Neural cell (in vitro differentiated cells): ENCODE results near the gene GPATCH4. TPM values are rescaled to one million over a fixed set of nuclear protein-coding genes. Genes with fewer than 3 reads are reported as not detected.

ENCODE experiments used
- H2AFZ ChIP-seq: fragments of 200-600, 300-800 bp; sonication (generic), shearing (Covaris generic); 2 replicates; pipeline ENCODE4 v1.6.0; 2014; ENCODE audit warnings: low read depth, mild to moderate bottlenecking, antibody characterized with exemption, low read length, moderate library complexity
- H3F3A ChIP-seq: fragments of 200-600 bp; shearing (Covaris generic); 2 replicates; pipeline ENCODE4 v1.6.1; 2016; ENCODE audit warnings: mild to moderate bottlenecking, moderate library complexity, mixed read lengths, antibody characterized with exemption, low read length; ENCODE audit not compliant: insufficient read depth, poor library complexity, severe bottlenecking
- H3K27ac ChIP-seq: fragments of 200-600, 300-800 bp; sonication (generic), shearing (Covaris generic); 2 replicates; pipeline ENCODE4 v1.5.1; 2014; ENCODE audit warnings: mild to moderate bottlenecking, low read length, moderate library complexity
- H3K27me3 ChIP-seq: fragments of 300-800, 200-600 bp; sonication (generic), shearing (Covaris generic); 2 replicates; pipeline ENCODE4 v1.6.0; 2014; ENCODE audit warnings: mild to moderate bottlenecking, low read depth, low read length, moderate library complexity; ENCODE audit not compliant: insufficient read depth
- H3K36me3 ChIP-seq: fragments of 300-800, 200-600 bp; sonication (generic), shearing (Covaris generic); 2 replicates; pipeline ENCODE4 v1.5.1; 2014; ENCODE audit warnings: mild to moderate bottlenecking, antibody characterized with exemption, low read length, moderate library complexity; ENCODE audit not compliant: insufficient read depth
- H3K4me2 ChIP-seq: fragments of 300-800, 200-600 bp; sonication (generic), shearing (Covaris generic); 2 replicates; pipeline ENCODE4 v1.6.0; 2014; ENCODE audit warnings: mild to moderate bottlenecking, low read length
- H3K4me3 ChIP-seq: fragments of 300-800, 200-600 bp; sonication (generic), shearing (Covaris generic); 2 replicates; pipeline ENCODE4 v1.5.1; 2014; ENCODE audit warnings: mild to moderate bottlenecking, low read length, moderate library complexity
- H3K79me2 ChIP-seq: fragments of 200-600 bp; shearing (Covaris generic); replicated peaks from 2 replicates; pipeline ENCODE4 v1.6.0; 2014; ENCODE audit warnings: mild to moderate bottlenecking, low read length, moderate library complexity; ENCODE audit not compliant: insufficient read depth
- H3K9ac ChIP-seq: fragments of 300-800, 200-600 bp; sonication (generic), shearing (Covaris generic); 2 replicates; pipeline ENCODE4 v1.6.1; 2016; ENCODE audit warnings: mild to moderate bottlenecking, low read length, mixed read lengths
- H3K9me2 ChIP-seq: fragments of 200-600 bp; shearing (Covaris generic); 2 replicates; pipeline ENCODE4 v1.6.1; 2016; ENCODE audit warnings: mild to moderate bottlenecking, low read length, mixed read lengths; ENCODE audit not compliant: insufficient read depth
- H3K9me3 ChIP-seq: fragments of 200-600, 300-800 bp; sonication (generic), shearing (Covaris generic); 2 replicates; pipeline ENCODE4 v1.6.1; 2016; ENCODE audit warnings: mild to moderate bottlenecking, mixed run types, low read length, moderate library complexity, mixed read lengths
- H4K20me1 ChIP-seq: fragments of 200-600 bp; shearing (Covaris generic); 2 replicates; pipeline ENCODE4 v1.6.1; 2016; ENCODE audit warnings: mild to moderate bottlenecking, mixed run types; ENCODE audit not compliant: insufficient read depth
- EZH2 ChIP-seq: fragments of 200-600, 300-800 bp; shearing (Covaris generic), sonication (generic); IDR thresholded peaks from 2 replicates; pipeline ENCODE4 v1.6.1; 2014; ENCODE audit warnings: antibody characterized with exemption, low read length, borderline replicate concordance, mild to moderate bottlenecking; ENCODE audit not compliant: insufficient read depth, poor library complexity, severe bottlenecking
- POLR2AphosphoS5 ChIP-seq: IDR thresholded peaks from 2 replicates; pipeline ENCODE4 v1.6.1; 2012
- RAD21 ChIP-seq: fragments of 450-650 bp; conservative IDR thresholded peaks from 2 replicates; pipeline ENCODE4 v1.6.1; 2014; ENCODE audit warnings: antibody characterized with exemption, mild to moderate bottlenecking, moderate library complexity
- SMC3 ChIP-seq: fragments of 450-650 bp; conservative IDR thresholded peaks from 2 replicates; pipeline ENCODE4 v1.6.1; 2014; ENCODE audit warnings: antibody characterized with exemption, mild to moderate bottlenecking, moderate library complexity; ENCODE audit not compliant: poor library complexity
- TAF1 ChIP-seq: IDR thresholded peaks from 2 replicates; pipeline ENCODE4 v1.6.1; 2012; ENCODE audit warnings: low read depth
- polyA plus RNA-seq: library from polyadenylated mRNA; depleted of rRNA; stranded (reverse); fragments of >200 nt; gene quantifications from 2 replicates; pipeline ENCODE4 v1.2.3, GENCODE V29; 2014
- TF ChIP-seq, protein P1 (sequence below): fragments of 450-650 bp; IDR thresholded peaks from 2 replicates; pipeline ENCODE4 v1.5.1; 2014; ENCODE audit warnings: antibody characterized with exemption, mild to moderate bottlenecking, moderate library complexity; ENCODE audit not compliant: poor library complexity, severe bottlenecking
- TF ChIP-seq, protein P2 (sequence below): IDR thresholded peaks from 2 replicates; pipeline ENCODE4 v1.6.1; 2012; ENCODE audit warnings: borderline replicate concordance

GPATCH4 gene
- polyA plus RNA-seq, 1 donor from 2014 or later = 3.9 TPM

DNA sequence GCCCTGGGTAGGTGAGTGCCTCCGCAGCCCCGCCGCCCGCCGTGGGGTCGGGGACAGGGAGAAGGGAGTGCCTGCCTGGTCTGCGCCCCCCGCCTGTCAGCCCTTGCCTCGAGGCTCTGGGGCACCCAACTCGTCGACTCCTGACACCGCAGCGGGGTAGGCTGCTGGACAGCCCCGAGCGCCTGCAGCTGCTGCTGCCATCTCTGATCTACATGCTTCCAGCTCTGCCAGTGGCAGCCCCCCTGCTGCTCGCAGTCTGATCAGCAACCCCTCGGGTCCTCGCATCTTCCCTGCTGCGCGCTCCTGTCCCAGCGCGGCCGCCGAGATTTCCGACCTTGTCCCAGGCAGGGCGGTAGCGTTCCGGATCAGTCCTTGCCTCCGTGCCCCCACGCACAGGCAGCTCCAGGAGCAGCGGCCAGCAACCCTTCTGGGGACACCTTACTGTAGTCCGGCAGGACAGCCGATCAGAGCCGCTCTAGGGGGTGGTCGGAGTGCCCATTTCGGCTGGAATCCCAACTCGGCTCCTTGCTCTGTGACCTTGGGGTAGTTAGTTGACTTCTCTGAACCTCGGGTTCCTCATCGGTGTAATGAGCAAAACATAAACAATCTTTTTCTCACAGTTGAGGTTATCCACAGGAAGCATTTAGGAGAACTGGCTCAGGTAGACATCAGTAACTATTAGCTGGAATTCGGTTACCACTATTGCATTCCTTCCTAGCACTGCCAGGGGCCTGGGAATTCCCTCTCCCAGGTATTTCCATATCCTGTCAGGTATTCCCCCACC is 41.2 kb upstream of the GPATCH4 start:
- Histone ChIP-seq H3K9me2 (no peaks in the 10 kb centered on the region), H3K79me2 (no peaks in the 10 kb centered on the region), H3K27me3 (peaks cover 37% of the 10 kb centered on the region), H4K20me1 (no peaks in the 10 kb centered on the region), H3K9ac (peak overlapping the region; percentile 54), H3K36me3 (no peaks in the 10 kb centered on the region), H3K4me2 (peak overlapping the region; percentile 35), H3K4me3 (peak overlapping the region; percentile 71), H3K9me3 (no peaks in the 10 kb centered on the region), H3K27ac (no peak overlapping the region), H3F3A (no peaks in the 10 kb centered on the region), H2AFZ (no peak overlapping the region)
- TF ChIP-seq, protein P1, sequence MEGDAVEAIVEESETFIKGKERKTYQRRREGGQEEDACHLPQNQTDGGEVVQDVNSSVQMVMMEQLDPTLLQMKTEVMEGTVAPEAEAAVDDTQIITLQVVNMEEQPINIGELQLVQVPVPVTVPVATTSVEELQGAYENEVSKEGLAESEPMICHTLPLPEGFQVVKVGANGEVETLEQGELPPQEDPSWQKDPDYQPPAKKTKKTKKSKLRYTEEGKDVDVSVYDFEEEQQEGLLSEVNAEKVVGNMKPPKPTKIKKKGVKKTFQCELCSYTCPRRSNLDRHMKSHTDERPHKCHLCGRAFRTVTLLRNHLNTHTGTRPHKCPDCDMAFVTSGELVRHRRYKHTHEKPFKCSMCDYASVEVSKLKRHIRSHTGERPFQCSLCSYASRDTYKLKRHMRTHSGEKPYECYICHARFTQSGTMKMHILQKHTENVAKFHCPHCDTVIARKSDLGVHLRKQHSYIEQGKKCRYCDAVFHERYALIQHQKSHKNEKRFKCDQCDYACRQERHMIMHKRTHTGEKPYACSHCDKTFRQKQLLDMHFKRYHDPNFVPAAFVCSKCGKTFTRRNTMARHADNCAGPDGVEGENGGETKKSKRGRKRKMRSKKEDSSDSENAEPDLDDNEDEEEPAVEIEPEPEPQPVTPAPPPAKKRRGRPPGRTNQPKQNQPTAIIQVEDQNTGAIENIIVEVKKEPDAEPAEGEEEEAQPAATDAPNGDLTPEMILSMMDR = peak; percentile 2
- no peak for TF ChIP-seq RAD21

DNA sequence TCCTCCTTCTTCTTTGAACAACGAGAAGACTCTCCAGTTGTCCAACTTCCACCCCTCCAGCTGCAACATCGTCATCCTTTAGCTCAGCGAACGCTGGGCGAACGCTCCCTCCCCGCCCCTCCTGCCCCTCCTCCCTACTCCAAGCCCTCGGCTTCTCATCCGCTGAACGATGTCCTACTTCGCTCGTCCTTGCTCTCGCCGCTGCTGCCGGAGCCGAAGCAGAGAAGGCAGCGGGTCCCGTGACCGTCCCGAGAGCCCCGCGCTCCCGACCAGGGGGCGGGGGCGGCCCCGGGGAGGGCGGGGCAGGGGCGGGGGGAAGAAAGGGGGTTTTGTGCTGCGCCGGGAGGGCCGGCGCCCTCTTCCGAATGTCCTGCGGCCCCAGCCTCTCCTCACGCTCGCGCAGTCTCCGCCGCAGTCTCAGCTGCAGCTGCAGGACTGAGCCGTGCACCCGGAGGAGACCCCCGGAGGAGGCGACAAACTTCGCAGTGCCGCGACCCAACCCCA is 40.5 kb upstream of the GPATCH4 start, which contains the start of gene BCAN:
BCAN (plus strand) TSS at position 357 of the 504 bp plus-strand sequence. CDS start 3,938 bp downstream, outside the sequence.
- H3K4me2 ChIP-seq = peak within 1 kb of the TSS; percentile 35
- H3K9me3 ChIP-seq = no peaks in the 10 kb centered on the region
- H3K27ac ChIP-seq = no peak within 1 kb of the TSS
- peak within 1 kb of the TSS; percentile 54 for H3K9ac ChIP-seq
- H4K20me1 ChIP-seq = no peaks in the 10 kb centered on the region
- H3F3A ChIP-seq = no peaks in the 10 kb centered on the region
- peaks cover 35% of the 10 kb centered on the region for H3K27me3 ChIP-seq
- H3K36me3 ChIP-seq = no peaks in the 10 kb centered on the region
- peak within 1 kb of the TSS; percentile 71 for H3K4me3 ChIP-seq
- H3K9me2 ChIP-seq = no peaks in the 10 kb centered on the region
- H2AFZ ChIP-seq = no peak within 1 kb of the TSS
- TF ChIP-seq EZH2 = no peak
- TF ChIP-seq, protein P1 = peak; percentile 13
- no peaks in the 10 kb centered on the region for H3K79me2 ChIP-seq

DNA sequence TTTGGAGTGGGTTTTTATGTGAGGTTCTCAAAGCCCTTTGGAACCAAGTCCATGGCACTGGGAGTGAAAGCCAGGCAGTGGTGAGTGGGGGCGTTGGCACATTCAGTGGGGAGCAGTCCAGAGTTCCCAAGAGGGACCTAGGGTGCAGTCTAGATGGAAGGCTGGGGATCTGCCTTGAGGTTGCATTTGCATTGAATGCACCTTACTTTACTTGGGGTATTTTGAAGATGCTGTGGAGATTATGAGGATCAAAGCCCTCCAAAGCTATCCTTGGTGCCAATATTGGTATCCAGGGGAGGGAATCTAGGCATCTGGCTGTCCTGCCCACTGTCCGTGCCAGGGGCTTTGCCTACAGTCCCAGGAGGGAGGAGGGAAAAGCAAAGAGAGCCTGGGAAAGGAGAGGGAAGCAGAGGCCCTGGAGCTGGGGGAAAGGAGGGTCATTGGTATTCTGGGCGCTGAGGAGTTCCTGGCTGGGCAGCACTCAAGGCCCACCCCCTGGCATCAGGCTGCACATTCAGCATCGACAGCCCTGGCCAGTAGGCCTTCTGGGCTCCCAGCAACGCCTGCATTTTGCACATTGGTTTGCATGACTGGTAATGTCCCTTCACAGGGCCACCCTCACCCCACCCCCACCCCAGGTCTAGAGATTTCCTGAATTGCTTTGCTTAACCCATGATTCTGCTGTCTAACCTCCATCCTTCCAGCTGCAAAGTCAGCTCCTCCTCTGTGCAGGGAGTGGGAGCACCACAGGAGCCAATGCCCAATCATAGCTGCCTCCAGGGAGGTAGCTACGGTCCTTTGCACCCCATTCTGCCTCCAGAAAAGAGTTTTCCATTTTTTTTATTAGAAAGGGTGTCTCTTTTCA is 39.8 kb upstream of the GPATCH4 start:
- Histone ChIP-seq H3F3A (no peaks in the 10 kb centered on the region), H3K9me3 (no peaks in the 10 kb centered on the region), H3K9ac (peak overlapping the region; percentile 54), H3K4me3 (peak overlapping the region; percentile 71), H3K4me2 (peak overlapping the region; percentile 30), H3K27me3 (peaks cover 34% of the 10 kb centered on the region), H3K36me3 (no peaks in the 10 kb centered on the region), H4K20me1 (no peaks in the 10 kb centered on the region), H2AFZ (no peak overlapping the region), H3K9me2 (no peaks in the 10 kb centered on the region), H3K79me2 (no peaks in the 10 kb centered on the region), H3K27ac (no peak overlapping the region)
- TF ChIP-seq, protein P1 = no peak
- no peak for TF ChIP-seq POLR2AphosphoS5
- no peak for TF ChIP-seq SMC3
- TF ChIP-seq TAF1 = no peak
- TF ChIP-seq, protein P2, sequence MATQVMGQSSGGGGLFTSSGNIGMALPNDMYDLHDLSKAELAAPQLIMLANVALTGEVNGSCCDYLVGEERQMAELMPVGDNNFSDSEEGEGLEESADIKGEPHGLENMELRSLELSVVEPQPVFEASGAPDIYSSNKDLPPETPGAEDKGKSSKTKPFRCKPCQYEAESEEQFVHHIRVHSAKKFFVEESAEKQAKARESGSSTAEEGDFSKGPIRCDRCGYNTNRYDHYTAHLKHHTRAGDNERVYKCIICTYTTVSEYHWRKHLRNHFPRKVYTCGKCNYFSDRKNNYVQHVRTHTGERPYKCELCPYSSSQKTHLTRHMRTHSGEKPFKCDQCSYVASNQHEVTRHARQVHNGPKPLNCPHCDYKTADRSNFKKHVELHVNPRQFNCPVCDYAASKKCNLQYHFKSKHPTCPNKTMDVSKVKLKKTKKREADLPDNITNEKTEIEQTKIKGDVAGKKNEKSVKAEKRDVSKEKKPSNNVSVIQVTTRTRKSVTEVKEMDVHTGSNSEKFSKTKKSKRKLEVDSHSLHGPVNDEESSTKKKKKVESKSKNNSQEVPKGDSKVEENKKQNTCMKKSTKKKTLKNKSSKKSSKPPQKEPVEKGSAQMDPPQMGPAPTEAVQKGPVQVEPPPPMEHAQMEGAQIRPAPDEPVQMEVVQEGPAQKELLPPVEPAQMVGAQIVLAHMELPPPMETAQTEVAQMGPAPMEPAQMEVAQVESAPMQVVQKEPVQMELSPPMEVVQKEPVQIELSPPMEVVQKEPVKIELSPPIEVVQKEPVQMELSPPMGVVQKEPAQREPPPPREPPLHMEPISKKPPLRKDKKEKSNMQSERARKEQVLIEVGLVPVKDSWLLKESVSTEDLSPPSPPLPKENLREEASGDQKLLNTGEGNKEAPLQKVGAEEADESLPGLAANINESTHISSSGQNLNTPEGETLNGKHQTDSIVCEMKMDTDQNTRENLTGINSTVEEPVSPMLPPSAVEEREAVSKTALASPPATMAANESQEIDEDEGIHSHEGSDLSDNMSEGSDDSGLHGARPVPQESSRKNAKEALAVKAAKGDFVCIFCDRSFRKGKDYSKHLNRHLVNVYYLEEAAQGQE = no peak
